ENCODE measurements around the gene TMEM258.

The TMEM258 gene

DNA sequence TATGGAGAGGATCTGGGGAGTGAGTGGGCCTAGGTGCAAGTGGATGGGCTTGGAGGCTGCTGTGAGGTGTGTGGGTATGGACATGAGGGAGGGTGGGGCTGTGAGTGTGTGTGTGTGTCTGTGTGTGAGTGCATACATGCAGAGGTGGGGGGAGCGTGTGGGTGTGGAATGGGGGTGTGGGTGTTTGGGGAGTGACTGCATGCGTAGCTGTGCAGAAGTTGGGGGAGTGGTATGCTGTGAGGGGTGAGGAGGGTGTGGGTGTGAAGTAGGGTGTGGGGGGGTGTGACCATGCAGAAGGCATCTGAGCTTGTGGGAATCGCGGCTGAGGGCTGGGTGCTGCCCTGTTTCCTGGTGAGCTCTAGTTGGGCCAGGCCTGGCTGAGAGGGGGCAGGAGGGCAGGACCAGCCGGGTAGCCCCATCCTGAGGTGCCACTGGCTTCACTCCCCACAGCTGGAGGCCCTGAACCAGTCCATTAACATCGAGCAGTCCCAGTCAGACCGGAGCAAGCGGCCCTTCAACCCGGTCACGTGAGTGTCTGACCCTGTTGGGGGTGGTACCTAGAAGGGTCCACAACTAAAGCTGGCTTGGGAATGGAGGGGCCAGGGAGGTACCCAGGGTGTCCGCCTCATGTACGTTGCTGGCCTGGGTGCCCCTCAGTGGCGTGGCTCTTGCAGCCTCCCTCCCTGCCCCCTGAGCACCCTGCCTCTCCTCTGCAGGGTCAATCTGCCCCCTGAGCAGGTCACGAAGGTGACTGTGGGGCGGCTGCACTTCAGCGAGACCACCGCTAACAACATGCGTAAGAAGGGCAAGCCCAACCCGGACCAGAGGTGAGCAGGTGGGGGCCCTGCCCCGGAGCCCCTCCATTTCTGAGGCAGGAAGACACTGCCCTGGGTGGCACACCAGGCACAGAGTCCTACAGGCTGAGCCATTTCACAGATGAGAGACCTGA, 16.5 kb downstream of the TMEM258 start:
- DNase-seq = no peak

DNA sequence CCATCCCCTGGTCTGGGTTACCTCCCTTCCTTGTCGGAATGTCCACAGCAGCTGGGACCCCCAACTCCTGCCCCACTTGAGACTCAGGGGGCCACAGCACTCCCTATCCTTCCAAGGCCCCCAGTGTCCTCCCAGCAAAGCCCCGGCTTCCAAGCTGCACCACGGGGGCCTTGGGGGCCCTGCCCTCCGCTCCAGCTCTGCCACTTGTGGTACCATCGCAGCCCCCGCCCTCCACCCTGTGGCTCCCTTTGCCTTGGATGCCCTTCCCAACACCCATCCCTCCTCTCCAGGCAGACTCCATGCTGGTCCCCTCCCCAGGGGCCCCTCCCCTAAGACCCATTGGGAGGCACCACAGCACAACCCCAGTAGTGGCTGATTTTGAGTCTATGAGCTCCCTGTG, 17.3 kb downstream of the TMEM258 start:
- no peak for DNase-seq

DNA sequence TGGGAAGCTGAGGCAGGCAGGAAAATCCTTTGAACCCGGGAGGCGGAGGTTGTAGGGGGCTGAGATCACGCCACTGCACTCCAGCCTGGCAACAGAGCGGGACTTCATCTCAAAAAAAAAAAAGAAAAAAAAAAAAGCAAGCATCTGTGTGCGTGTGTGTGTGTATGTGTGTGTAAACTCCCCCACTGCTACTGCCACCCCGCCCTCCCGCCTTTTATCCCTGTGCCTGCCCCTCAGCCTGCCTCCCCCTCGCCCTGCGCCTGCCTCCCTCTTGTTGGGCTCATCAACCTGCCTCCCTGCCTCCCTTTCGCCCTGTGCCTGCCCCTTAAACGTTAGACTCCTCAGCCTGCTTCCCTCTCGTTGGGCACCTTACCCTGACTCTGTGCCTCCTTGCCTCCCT, 18.0 kb downstream of the TMEM258 start:
- no peak for DNase-seq

DNA sequence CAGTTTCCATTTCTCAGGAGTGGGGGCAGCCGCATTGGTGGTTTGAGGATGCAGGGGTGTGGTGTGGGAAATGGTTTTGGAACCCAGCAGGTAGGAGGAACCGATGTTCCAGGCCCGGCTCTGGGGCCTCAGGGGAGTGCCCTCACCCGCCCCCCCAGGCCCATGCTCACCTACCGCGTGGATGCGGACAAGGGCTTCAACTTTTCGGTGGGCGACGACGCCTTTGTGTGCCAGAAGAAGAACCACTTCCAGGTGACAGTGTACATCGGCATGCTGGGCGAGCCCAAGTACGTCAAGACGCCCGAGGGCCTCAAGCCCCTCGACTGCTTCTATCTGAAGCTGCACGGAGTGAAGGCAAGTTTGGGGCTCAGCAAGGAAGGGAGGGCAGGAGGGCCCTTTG, 18.6 kb downstream of the TMEM258 start:
- DNase-seq = no peak

DNA sequence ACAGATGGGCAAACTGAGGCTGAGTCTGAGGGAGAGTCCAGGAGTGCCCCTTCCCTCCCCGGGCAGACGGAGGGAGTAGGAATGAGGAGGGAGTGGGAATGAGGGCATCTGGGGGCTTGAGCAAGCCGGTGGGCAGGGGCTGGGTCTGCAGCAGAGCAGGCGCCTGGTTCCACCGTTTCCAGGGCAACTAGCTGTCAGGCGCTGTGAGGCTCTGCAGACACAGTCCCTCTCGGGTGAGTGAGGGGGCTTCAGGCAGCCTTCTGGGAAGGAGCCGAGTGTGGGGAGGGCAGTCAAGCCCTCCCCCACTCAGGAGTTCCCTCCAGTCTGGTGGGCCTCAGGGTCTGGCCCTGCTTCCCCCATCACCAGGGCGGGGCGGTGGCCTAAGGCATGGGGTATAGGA, 19.0 kb downstream of the TMEM258 start:
- no peak for DNase-seq

DNA sequence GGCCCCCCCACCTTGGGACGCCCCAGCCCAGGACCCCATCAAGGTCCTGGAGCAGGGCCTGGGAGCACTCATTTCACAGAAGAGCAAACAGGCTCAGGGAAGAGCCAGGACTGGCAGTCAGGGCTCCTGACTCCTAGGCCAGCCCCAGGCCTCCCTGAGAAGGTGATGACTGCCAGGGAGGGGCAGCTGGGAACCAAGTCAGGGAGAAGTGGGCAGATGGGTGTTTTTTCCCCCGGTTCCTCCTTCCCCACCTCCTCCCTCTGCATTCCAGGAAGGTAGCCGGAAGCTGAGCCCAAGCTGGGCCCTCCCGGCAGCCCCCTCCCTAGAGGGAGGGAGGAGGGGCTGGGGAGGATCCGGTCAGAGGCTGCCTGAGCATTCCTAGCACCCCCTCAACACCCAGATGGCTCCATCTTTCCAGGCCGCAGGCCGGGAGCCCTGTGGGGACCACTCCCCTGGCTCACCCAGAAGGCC, 20.4 kb downstream of the TMEM258 start:
- no peak for DNase-seq

DNA sequence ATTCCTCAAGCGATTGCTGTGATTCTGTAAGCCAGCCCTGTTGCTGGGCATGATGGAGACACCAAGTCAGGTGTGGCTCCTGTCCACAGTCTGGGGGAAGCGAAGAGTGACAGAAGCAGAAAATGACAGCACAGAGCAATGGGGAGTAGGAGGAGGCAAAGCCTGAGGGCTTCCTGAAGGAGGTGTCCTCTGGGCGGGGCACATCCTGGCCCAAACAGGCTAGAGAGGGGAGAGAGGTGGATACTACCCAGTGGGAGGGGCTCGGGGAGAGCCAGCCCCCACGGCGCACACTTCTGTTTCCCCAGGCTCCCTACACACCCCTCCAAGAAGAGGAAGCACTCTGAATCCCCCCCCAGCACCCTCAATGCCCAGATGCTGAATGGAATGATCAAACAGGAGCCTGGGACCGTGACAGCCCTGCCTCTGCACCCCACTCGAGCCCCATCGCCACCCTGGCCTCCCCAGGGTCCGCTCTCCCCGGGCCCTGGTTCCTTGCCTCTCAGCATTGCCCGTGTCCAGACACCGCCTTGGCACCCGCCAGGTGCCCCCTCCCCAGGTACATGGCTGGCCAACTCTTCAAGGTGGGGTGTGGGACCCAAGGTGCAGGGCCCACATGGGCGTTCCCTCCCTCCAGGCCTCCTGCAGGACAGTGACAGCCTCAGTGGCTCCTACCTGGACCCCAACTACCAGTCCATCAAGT, 21.1 kb downstream of the TMEM258 start:
- DNase-seq = no peak

DNA sequence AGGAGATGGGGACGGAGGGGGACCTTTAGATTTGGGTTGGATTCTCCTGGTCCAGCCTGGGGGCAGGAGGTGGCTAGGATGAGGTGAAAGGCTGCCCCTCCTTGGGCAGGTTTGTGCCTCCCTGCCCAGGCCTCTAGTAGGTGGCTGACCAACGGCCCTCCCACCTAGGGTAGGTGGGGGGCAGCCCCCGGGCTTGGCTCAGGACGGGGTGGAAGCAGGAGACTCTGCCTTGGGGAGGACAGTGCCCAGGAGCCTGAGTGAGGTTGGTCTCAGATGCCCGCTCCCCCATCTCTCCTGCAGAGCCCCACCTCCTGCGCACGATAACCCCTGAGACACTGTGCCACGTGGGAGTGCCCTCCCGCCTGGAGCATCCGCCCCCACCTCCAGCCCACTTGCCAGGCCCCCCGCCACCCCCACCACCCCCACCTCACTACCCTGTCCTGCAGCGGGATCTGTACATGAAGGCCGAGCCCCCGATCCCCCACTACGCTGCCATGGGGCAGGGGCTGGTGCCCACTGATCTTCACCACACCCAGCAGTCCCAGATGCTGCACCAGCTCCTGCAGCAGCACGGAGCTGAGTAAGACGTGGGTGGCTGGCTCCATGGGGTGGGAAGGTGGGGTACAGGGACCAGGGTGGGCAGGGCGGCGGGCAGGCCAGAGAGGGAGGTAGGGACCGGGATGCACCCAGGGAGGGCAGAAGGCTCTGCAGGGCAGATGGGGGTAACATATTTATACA, 22.3 kb downstream of the TMEM258 start:
- no peak for DNase-seq

DNA sequence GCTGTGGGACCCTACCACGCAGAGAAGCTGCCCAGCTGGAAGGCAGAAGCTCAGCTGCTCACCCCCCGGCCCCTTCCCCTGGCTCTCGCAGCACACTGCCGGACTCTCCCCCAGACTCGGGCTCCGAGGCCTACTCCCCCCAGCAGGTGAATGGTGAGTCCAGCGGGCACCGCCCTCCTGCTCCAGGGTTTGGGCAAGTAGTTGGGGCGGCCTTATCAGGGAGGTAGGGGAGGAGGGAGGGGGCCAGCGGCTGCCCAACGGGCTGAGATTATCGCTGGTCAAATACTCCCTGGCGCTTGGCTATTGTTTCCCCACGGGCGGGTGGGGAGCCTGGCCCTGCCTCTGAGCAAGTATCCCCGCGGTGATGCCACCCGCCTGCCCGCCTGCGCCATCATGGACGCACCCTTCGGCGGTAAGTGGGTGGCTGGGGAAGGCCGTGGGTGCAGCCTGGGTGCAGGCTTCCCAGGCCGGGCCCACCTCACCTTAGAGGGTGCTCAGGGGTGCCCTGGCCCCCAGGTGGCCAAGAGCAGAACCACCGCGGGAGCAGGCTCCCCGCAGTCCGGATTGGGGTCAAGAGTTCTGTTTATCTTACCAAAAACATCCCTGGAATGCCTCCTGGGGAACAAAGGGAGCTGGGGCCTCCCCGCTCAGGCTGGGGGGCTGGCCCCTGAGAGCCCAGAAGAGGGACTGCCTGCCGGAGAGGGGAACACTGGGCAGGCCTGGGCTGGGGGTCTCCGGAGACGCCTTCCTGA, 23.1 kb downstream of the TMEM258 start:
- no peak for DNase-seq

DNA sequence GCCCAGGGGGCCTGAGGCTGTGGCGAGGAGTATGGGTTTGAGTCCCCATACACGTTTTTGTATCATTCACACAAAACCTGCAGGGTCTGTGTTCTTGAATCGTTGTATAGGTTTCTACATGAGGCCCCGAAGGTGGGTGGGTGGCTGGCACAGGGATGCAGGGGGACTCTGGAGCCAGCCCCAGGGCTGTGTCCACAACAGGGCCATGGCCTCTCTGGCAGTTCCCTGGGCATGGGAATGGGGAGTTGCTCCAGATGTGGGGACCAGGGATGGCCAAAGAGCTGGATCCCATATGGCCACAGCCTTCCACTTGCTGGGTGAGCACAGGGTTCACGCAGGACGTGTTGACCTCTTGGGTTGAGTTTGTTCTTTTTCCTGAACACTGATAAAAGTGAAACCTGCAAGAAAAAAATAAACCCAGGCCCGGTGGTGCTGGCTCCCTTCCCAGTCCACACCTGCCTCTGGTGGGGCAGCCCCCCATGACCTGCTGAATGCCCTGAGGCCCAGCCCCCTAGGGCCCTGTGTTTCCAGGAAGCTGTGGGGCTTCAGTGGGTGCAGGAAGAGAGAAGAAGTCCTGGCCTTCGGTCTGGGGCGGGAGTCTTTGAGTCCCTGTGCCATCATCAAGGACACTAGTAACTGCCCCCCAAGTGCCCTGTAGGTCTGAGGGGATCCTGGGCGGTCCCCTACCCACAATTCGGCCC, 23.9 kb downstream of the TMEM258 start:
- no peak for DNase-seq

DNA sequence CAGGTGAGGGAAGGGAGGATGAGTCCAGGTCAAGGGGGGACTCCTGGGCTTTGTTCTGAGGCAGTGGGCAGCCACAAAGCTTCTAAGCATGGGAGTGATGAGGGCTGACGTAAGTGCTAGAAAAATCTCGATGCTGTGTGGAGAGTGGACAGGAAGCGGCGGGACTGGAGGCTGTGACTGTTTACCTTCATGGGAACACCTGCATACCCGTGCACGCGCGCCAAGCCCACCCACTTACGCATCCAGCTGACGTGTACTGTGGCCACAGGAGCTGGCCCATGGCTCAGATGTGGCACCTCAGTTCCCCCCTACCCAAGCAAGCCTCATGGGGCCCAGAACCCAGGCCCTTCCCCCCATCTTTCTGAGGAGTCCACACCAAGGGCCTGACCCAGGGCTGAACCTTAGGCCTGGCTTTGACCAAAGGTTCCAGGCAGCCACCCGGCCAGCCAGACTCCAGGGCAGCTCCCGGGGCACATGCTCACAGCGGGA, 26.0 kb downstream of the TMEM258 start:
- no peak for DNase-seq

DNA sequence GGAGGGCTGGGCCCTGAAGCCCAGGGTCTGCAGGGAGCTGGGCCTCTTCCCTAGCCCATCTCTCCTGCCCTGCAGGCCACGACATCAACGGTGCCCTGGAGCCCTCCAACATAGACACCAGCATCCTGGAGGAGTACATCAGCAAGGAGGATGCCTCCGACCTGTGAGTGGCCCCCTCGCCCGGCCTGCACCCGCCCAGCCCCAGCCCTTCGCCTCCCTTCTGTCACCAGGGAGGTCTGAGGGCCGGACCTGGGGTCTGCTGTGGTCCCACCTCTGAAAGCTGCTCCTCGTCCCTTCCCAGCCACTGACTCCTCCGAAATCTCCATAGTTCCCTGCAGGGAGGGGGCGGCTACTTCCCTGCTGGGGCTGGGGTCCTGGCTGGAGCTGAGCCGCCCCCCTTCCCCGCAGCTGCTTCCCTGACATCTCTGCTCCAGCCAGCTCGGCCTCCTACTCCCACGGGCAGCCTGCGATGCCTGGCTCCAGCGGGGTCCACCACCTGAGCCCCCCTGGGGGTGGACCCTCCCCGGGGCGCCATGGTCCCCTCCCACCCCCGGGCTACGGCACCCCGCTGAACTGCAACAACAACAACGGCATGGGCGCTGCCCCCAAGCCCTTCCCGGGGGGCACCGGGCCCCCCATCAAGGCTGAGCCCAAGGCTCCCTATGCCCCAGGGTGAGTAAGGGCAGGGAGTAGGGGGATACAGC, 26.7 kb downstream of the TMEM258 start:
- no peak for DNase-seq

DNA sequence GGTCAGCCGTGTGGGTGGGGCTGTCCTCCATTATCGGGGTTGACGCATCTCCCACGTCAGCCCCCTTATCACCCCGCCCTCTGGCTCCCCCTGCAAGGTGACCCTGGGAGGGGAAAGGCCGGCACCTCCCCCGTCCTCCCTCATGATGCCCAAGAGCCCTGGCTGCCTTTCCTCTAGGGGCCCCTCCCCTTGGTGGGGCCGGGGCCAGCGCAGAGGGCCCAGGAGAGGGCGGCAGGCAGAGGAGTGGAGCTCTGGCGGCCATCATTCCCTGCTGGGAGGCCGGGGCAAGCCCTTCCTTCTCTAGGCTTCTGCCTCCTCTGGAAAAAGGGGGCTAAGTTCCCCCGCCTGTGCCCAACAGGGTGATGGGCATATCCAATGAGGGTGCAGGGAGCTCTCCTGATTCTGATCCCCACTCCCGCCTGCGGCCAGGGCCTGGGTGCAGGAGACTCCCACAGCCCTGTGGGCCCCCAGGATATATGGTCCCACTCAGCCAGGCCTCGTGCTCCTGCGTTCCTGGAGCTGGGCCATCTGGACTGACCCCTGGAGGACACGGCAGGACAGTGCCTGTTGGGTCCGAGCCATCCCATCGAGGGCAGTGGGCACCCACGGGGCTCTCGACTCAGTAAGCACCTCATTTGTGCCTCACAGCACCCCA, 27.7 kb downstream of the TMEM258 start:
- DNase-seq = no peak

DNA sequence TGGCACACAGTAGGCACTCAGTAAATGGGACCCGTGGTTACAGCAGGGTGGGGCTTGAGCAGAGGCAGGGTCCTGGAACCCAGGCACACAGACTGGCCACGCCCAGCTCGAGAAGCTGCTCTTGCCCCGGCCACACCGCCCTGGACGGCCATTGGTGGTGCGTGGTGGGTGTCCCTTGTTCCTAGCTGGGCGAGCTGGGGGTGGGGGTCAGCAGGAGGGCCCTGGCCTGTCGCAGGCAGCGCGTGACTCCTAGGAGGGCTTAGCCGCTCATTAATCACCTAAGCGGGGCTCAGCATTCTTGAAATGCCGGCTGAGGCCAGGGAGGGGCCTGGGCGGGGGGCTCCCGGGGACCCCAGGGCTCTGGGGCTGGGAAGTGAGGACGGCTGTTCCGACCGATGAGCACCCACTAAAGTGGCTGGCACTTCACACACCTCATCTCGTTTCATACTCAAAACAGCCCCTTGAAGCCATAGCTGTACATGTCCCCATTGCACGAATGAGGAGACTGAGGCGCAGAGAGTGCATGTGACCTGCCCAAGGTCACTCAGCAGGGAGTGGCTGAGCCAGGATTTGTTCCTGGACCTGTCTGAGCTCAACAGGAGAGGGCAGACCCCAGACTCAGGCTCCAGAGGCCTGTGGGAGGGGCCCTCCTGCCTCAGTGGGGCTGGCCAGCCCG, 28.3 kb downstream of the TMEM258 start:
- DNase-seq = no peak

DNA sequence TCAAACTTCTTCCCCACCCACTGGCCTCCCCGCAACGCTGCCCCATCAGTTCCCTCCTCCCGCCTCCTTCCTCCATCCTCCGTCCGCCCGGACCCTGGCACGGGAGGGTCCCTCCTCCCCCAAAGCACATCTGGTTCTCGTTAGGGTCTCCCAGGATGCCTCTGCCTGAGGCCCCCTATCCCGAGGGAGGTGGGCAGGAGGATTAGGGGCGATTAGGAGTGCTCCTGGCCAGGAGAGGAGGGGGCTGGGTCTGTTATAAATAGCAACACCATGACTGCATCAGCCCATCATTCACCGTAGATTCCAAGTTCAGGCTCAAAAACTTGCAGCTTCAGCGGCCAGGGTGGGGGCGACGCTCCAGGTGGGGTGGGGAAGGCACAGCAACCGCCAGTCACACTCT, 29.6 kb downstream of the TMEM258 start:
- no peak for DNase-seq

DNA sequence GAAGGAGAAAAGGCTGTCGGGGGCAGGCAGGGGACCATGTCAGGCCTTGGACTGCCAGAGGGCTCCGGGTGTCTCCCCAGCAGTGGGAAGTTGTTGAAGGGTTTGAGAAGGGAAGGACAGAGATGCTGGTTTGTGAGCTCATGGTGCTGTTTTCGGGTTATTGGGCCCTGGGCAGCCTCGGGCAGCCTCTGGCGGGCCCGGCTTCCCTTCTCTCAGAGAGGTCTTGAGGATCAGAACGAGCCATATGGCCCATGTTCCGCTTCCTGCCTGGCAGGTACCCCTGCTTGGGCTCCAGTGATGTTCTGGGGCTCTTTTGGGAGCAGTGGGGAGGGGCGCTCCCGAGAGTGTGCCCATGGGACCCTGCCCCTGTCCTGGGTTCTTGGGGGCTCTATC, 30.2 kb downstream of the TMEM258 start:
- no peak for DNase-seq

DNA sequence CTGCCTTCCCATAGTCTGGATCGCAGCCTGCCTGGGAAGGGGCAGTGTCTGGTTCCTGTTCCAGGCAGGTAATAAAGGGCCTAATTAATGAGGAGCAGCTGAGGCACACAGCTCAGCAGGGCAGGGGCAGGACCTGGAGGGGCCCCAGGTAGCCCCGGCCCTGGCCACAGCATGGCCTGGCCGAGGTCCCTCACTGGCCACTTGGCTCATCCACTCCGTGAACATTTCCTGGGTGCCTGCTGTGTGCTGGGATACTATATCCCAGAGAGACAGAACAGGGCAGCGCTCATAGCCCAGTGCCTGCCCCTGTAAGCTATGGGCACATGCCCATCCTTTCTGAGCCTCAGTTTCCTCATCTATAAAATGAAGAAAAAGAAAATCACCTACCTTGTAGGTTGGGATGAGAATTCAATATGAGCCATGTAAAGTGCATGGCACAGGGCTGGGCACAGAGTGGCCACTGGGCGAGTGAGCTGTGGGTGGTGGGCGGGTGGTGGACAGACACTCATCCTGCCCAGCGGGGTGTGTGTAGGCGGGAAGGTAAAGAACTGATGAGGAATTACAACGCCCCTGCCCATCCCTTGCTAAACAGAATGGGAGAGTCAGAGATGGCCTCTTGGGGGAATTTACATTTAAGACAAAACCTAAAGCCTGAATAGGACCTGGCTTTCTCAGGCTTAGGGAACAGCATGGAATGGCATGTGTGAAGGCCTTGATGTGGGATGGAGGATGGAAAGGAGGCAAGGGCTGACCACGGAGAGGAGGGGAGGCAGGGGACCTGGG, 30.8 kb downstream of the TMEM258 start:
- no peak for DNase-seq

DNA sequence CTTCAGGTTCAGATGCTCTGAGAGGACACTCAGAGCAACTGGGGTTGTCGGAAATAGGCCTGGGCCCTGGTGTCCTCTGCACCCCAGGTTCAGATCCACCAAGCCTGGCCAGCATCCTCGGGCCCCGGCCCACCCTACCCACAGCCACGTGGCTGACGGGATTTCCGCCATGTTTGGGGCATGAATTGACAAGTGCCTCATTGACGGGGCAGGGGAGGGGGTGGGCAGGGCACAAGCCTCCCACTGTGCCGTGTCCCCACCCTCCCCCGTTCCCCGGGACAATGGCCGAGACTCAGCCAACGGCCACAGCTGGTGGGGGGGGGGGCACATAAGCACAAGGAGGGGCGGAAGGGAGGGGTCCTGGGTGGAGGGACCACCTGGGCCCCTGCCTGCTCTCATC, 31.5 kb downstream of the TMEM258 start:
- no peak for DNase-seq

DNA sequence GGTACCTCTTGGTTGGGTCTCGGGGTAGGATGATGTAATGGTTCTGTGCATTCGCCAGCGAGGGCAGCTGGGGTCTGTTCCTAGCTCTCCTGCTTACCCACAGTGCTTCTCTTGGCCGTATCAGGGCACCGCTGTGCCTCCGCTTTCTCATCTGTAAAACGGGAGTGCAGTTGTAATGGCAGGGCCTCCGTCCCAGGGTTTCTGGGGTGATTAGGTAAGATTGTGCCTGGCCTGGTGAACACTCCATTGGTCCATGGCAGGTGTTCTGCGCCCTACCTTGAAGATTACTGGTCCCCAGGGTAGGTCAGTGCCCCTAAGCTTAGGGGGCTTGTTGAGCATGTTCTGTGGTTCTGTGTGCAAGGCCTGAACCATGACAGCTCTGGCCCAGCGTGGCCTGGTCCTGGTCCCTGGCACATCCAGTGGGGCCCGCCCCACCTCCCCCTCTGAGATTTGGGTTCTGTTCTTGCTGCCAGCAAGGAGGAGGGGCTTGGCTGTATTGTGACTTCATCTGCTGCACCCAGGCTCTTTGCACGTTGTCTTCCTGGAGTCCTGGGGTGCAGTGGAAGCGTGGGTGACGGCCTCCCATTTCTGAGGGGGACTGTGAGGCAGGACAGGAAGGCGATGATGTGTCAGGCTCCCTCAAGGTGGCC, 35.1 kb downstream of the TMEM258 start:
- no peak for DNase-seq
